Panc1 (cell line): ENCODE results near the gene SLC30A7. TPM values are rescaled to one million over a fixed set of nuclear protein-coding genes. Genes with fewer than 3 reads are reported as not detected.

ENCODE experiments used
- ATAC-seq: fragments of 200-7000 bp; cut with Tn5 transposase; 2 replicates; pipeline ENCODE4 v1.9.1; 2020; ENCODE audit warnings: mild to moderate bottlenecking, moderate library complexity
- BruUV-seq: library from RNA; stranded (reverse); fragments of 400-500 nt; replicated peaks from 2 replicates; lab custom pipeline; 2021; lab: Mats Ljungman, UMichigan
- CTCF ChIA-PET: fragments of 300-600 bp; sonication (Branson Sonifier 250); formaldehyde crosslinking; loops from one replicate; lab custom pipeline; 2022; ENCODE audit warnings: antibody characterized with exemption; lab: Charles Lee
- POLR2A ChIA-PET: fragments of 300-600 bp; sonication (Branson Sonifier 250); formaldehyde crosslinking; loops from one replicate; lab custom pipeline; 2022; ENCODE audit warnings: antibody characterized with exemption; lab: Charles Lee
- DNase-seq: peaks from one replicate; pipeline ENCODE4 v3.0.0-alpha.2; 2010; ENCODE audit warnings: low read depth, low spot score
- H3K27ac ChIP-seq: 2 replicates; pipeline ENCODE4 v1.5.1; 2011; ENCODE audit warnings: mild to moderate bottlenecking, low read length, inconsistent platforms
- H3K27me3 ChIP-seq: fragments of 200-500 bp; sonication (Bioruptor generic); 2 replicates; pipeline ENCODE4 v1.6.0; 2014; ENCODE audit warnings: low read length, inconsistent platforms; ENCODE audit not compliant: control insufficient read depth, insufficient read depth
- H3K36me3 ChIP-seq: fragments of 200-500 bp; sonication (Bioruptor generic); 2 replicates; pipeline ENCODE4 v1.5.1; 2014; ENCODE audit warnings: inconsistent platforms, mild to moderate bottlenecking, low read length, moderate library complexity; ENCODE audit not compliant: control insufficient read depth, insufficient read depth
- H3K4me1 ChIP-seq: 2 replicates; pipeline ENCODE4 v1.5.1; 2011; ENCODE audit warnings: inconsistent platforms, mild to moderate bottlenecking, low read length, moderate library complexity; ENCODE audit not compliant: control insufficient read depth, insufficient read depth
- H3K4me3 ChIP-seq, 2 experiments: 2 replicates each; pipeline ENCODE4 v1.5.1; 2011 to 2012; ENCODE audit warnings: low read depth in 2 of 2, low read length in 2 of 2, mild to moderate bottlenecking in 2 of 2, inconsistent platforms in 1 of 2, moderate library complexity in 1 of 2
- H3K9me3 ChIP-seq: fragments of 200-500 bp; sonication (Bioruptor generic); 2 replicates; pipeline ENCODE4 v1.5.1; 2014; ENCODE audit warnings: low read depth, mild to moderate bottlenecking, inconsistent platforms, low read length, moderate library complexity; ENCODE audit not compliant: control insufficient read depth, insufficient read depth
- POLR2AphosphoS5 ChIP-seq: IDR thresholded peaks from 2 replicates; pipeline ENCODE4 v1.6.1; 2012; ENCODE audit warnings: mild to moderate bottlenecking, low read depth, low read length, moderate library complexity
- SIN3A ChIP-seq: IDR thresholded peaks from 2 replicates; pipeline ENCODE4 v1.6.1; 2012; ENCODE audit warnings: low read depth, mild to moderate bottlenecking, low read length, moderate library complexity, borderline replicate concordance; ENCODE audit not compliant: insufficient read depth
- TCF7L2 ChIP-seq: IDR thresholded peaks from 2 replicates; pipeline ENCODE4 v1.6.1; 2011; ENCODE audit warnings: mild to moderate bottlenecking, low read depth, low read length, inconsistent platforms
- in situ Hi-C: cut with HindIII; loops from 2 replicates; pipeline ENCODE4 v1.10.0; 2016; ENCODE audit warnings: low sequenced_read_pairs, low pct_unique_long_range_greater_than_20kb
- intact Hi-C: fragments of 100-400 bp; cut with micrococcal nuclease; formaldehyde crosslinking; loops from one replicate; pipeline ENCODE4 v1.10.0; 2022; ENCODE audit not compliant: unreplicated experiment
- total RNA-seq: library from RNA; stranded (reverse); gene quantifications from one replicate; pipeline ENCODE4 v1.2.1, GENCODE V29; 2021; ENCODE audit not compliant: unreplicated experiment
- TF ChIP-seq, protein P1 (sequence below), 2 experiments: IDR thresholded peaks; 2 replicates each; pipeline ENCODE4 v1.6.1; 2011 to 2012; ENCODE audit warnings: low read depth in 2 of 2, control low read depth in 1 of 2, low read length in 1 of 2, mild to moderate bottlenecking in 1 of 2, moderate library complexity in 1 of 2; ENCODE audit not compliant: insufficient read depth in 1 of 2
- TF ChIP-seq, protein P2 (sequence below): fragments of 450-650 bp; IDR thresholded peaks from 2 replicates; pipeline ENCODE4 v1.5.1; 2017; ENCODE audit warnings: mild to moderate bottlenecking

SLC30A7 gene
- total RNA-seq, 1 experiment from 2014 or later: 18.5 TPM

DNA sequence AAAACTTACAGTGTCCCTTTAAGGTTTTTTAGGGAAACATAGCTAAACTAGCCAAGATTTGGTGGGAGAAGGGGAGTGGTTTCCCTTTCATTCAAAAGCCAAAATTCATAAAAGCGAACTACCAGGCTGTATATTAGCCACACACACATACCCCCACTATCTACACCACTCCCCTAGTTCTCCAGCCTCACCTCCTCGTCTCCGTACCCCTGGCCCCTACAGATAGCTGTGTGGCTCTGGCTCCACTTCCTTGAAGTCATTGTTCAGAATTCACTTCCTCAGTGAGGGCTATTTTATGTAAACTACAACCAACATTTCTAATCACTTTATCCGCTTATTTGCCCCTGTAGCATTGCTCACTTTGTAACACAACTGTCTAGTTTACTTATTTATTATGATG, 135.0 kb downstream of the SLC30A7 start:
- CTCF ChIA-PET: no interaction called here

More for the DNA sequence above, 135.0 kb downstream of the SLC30A7 start:
- intact Hi-C loops (no loop called here), in situ Hi-C loops (no loop called here)
- no peaks in the 10 kb centered on the region; the same call in none of the 2 replicates for H3K36me3 ChIP-seq
- H3K4me1 ChIP-seq: no peaks in the 10 kb centered on the region
- no peak overlapping the region for H3K27ac ChIP-seq
- DNase-seq (no peak), ATAC-seq (no peak)
- POLR2A ChIA-PET: no interaction called here
- no peak for TF ChIP-seq SIN3A
- no peak for TF ChIP-seq TCF7L2
- TF ChIP-seq, protein P1, sequence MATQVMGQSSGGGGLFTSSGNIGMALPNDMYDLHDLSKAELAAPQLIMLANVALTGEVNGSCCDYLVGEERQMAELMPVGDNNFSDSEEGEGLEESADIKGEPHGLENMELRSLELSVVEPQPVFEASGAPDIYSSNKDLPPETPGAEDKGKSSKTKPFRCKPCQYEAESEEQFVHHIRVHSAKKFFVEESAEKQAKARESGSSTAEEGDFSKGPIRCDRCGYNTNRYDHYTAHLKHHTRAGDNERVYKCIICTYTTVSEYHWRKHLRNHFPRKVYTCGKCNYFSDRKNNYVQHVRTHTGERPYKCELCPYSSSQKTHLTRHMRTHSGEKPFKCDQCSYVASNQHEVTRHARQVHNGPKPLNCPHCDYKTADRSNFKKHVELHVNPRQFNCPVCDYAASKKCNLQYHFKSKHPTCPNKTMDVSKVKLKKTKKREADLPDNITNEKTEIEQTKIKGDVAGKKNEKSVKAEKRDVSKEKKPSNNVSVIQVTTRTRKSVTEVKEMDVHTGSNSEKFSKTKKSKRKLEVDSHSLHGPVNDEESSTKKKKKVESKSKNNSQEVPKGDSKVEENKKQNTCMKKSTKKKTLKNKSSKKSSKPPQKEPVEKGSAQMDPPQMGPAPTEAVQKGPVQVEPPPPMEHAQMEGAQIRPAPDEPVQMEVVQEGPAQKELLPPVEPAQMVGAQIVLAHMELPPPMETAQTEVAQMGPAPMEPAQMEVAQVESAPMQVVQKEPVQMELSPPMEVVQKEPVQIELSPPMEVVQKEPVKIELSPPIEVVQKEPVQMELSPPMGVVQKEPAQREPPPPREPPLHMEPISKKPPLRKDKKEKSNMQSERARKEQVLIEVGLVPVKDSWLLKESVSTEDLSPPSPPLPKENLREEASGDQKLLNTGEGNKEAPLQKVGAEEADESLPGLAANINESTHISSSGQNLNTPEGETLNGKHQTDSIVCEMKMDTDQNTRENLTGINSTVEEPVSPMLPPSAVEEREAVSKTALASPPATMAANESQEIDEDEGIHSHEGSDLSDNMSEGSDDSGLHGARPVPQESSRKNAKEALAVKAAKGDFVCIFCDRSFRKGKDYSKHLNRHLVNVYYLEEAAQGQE (IDR thresholded peaks at IDR 0.05; ENCODE audit: insufficient read depth in 1 of 2, low read depth in 2 of 2, low read length in 1 of 2): no peak
- no peak for TF ChIP-seq POLR2AphosphoS5
- TF ChIP-seq, protein P2, sequence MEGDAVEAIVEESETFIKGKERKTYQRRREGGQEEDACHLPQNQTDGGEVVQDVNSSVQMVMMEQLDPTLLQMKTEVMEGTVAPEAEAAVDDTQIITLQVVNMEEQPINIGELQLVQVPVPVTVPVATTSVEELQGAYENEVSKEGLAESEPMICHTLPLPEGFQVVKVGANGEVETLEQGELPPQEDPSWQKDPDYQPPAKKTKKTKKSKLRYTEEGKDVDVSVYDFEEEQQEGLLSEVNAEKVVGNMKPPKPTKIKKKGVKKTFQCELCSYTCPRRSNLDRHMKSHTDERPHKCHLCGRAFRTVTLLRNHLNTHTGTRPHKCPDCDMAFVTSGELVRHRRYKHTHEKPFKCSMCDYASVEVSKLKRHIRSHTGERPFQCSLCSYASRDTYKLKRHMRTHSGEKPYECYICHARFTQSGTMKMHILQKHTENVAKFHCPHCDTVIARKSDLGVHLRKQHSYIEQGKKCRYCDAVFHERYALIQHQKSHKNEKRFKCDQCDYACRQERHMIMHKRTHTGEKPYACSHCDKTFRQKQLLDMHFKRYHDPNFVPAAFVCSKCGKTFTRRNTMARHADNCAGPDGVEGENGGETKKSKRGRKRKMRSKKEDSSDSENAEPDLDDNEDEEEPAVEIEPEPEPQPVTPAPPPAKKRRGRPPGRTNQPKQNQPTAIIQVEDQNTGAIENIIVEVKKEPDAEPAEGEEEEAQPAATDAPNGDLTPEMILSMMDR: no peak
- BruUV-seq: no TSS peak
- no peak overlapping the region for H3K4me3 ChIP-seq
- no peaks in the 10 kb centered on the region for H3K27me3 ChIP-seq
- no peaks in the 10 kb centered on the region for H3K9me3 ChIP-seq

Other genes starting within 250 kb of the SLC30A7 start
- gene VCAM1, start 176.3 kb upstream of the SLC30A7 start, total RNA-seq: 0.08 TPM
- gene EXTL2, start 1.2 kb upstream of the SLC30A7 start, total RNA-seq: 9.8 TPM
- gene DPH5, start 129.7 kb downstream of the SLC30A7 start, total RNA-seq: 22.6 TPM